AG09309 (cell line): Measurements from ENCODE around the gene MFSD11.
"Not testable (repeated sequence)": the region's sequence is repeated elsewhere in the genome, so short reads cannot be mapped to it uniquely, and the experiment has no call there.

ENCODE experiments used
- DNase-seq: peaks from one replicate; pipeline ENCODE4 v3.0.0-alpha.2; 2010; ENCODE audit warnings: low read depth
- H3K4me3 ChIP-seq: 2 replicates; pipeline ENCODE4 v1.5.1; 2011; ENCODE audit warnings: mild to moderate bottlenecking, low read depth, low read length, moderate library complexity; ENCODE audit not compliant: control insufficient read depth
- TF ChIP-seq, protein P1 (sequence below): IDR thresholded peaks from 2 replicates; pipeline ENCODE4 v1.5.1; 2011; ENCODE audit warnings: mild to moderate bottlenecking, low read depth, low read length, inconsistent platforms; ENCODE audit not compliant: insufficient read depth, control insufficient read depth; ENCODE audit errors: missing control alignments

MFSD11 gene

DNA sequence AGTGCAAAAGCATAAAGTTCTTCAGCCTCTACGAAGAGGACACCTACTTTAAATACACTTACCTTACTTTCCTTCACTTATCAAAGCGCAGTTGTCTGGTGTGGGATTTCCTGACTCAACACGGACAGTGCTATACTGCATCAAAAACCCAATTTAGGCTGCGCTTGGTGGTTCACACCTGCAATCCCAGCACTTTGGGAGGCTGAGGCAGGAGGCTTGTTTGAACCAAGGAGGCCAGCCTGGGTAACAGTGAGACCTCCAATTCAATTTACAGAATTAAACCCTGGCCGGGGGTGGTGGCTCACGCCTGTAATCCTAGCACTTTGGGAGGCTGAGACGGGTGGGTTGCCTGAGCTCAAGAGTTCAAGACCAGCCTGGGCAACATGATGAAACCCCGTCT is 15.6 kb upstream of the MFSD11 start:
- no peak overlapping the region for H3K4me3 ChIP-seq
- TF ChIP-seq, protein P1, sequence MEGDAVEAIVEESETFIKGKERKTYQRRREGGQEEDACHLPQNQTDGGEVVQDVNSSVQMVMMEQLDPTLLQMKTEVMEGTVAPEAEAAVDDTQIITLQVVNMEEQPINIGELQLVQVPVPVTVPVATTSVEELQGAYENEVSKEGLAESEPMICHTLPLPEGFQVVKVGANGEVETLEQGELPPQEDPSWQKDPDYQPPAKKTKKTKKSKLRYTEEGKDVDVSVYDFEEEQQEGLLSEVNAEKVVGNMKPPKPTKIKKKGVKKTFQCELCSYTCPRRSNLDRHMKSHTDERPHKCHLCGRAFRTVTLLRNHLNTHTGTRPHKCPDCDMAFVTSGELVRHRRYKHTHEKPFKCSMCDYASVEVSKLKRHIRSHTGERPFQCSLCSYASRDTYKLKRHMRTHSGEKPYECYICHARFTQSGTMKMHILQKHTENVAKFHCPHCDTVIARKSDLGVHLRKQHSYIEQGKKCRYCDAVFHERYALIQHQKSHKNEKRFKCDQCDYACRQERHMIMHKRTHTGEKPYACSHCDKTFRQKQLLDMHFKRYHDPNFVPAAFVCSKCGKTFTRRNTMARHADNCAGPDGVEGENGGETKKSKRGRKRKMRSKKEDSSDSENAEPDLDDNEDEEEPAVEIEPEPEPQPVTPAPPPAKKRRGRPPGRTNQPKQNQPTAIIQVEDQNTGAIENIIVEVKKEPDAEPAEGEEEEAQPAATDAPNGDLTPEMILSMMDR = no peak
- DNase-seq = no peak

DNA sequence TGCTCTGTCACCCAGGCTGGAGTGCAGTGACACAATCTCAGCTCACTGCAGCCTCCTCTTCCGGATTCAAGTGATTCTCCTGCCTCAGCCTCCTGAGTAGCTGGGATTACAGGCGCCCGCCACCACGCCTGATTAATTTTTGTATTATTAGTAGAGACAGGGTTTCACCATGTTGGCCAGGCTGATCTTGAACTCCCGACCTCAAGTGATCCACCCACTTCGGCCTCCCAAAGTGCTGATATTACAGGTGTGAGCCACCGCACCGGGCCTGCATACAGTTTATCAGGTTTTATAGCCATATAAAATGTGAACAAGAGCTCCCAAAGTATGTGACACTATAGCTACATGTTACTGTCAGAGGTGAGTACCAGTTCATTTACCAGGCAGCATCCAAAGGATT is 14.9 kb upstream of the MFSD11 start:
- H3K4me3 ChIP-seq, DNase-seq: not testable (repeated sequence)

DNA sequence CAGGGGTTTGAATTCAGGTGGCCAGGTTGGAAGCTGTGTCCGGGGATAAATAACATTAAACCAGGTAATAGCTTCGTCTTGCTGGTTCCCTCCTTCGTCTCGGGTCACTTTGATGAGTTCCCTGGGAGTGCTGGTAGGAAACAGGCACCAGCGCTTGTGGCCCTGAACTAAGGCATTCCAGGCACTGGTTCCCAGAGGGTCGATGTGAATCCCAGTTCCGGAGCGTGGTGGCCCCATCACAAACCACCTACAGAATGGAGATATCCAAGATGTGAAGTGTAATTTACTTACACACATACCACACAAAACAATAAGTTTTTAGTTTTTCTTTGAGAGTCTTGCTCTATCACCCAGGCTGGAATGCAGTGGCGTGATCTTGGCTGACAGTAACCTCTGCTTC is 14.1 kb upstream of the MFSD11 start:
- DNase-seq = no peak
- TF ChIP-seq, protein P1 = no peak
- H3K4me3 ChIP-seq = no peak overlapping the region; the same call in 1 of the 2 replicates

DNA sequence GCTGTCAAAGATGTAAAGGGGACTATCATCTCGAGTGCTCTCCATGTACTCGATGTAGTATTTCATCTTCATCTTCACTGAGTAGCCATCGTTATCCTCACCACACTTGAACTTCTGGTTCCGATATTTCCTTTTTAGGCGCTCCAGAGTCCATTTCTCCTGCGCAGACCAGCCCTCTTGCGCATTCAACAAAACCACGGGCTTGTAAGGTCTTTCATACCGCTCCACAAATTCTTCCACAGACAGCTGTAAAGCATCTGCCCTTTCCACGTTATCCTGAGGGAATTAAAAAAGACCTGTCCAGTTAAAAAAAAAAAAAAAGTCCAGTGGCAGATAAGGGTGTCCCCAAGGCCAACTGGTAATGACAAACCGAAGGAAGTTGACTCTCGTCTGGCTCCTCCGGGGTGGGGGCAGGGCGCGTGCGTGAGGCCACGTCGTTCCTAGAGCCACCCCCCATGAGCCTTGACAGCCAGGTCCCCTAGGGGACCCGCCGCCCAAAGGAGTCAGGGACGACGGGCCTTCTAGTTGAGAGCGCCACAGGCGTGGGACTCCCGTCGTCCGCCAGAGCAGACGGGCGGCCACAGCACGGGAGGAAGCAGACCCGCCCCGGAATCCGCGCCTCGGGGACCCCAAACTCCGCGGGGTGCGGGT is 12.2 kb upstream of the MFSD11 start:
- TF ChIP-seq, protein P1 = no peak
- no peak for DNase-seq
- H3K4me3 ChIP-seq = peak overlapping the region; percentile 96

DNA sequence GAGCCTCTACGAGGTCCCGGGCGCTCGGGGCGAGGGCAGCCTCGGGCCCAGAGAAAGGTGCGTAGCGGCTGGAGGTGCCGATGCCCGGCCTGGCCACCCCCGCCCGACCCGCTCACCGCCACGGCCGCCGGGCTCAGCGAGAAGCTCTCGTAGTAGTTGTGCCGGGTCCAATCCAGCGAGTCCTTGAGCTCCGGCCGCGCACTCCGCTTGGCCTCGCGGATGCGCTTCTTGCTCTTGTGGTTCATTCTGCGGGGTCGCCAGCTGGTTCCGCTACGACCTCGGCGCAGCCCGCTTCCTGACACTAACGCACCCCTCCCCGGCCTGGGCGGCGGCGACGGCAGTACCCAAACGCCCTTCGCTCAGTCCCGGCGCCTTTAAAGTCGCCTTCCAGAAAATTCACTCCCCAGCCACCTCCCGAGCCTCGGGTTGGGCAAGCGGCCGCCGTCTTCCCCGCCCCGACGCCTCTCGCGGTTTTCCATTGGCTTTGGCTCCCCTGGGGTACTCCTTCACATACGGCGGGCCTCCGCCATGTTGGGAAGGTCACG is 11.6 kb upstream of the MFSD11 start, which contains the start of gene JMJD6:
Gene JMJD6, minus strand, starts transcription at position 376 of the 545 bp plus-strand sequence. Its CDS starts 131 bp downstream, at position 245.
- TF ChIP-seq, protein P1 = no peak
- peak; percentile 85 for DNase-seq
- H3K4me3 ChIP-seq = peak within 1 kb of the TSS; percentile 96

DNA sequence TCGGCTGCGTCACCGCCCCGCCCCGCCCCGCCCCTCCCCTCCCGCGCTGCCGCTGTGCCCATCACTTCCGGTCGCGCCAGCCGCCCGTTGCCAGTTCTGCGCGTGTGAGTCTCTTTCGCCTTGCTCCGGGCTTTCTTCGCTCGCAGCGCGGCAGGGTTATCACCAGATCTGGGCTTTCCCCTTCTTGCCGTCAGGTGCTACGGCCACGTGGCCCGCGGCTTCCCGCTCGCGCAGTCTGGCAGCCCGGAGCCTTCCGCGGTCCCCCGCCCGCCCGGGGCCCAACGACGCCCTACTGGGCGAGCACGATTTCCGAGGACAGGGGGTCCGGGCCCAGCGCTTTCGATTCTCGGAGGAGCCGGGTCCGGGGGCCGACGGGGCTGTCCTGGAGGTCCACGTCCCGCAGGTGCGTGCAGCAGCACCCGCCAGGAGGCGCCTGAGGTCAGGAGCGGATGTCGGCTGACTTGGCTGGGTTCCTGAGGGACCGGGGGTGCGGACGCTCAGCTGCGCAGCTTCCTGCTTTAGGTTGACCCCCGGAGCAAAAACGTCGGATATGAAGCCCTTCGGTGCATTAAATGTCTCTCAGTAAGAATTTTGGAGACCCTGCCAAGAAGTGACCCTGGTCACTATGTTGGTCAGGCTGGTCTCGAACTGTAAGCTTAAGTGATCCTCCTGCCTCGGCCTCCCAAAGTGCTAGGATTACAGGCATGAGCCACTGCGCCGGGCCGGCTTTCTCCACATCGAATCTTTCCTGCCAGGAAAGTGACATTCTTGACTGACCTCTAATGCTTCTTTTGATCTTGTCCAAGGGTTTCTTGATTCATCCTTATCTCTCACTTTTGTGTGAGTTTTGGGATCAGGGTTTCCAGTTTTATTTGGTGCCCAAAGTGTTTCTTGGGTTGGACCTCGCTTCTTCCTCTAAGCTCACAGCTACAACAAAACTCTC is 10.9 kb upstream of the MFSD11 start, which contains the start of gene METTL23:
Gene METTL23, plus strand, starts transcription at position 64 of the 943 bp plus-strand sequence. CDS start 2,872 bp downstream, outside the sequence.
- DNase-seq = no peak
- TF ChIP-seq, protein P1 = peak; percentile 69
- H3K4me3 ChIP-seq = peak within 1 kb of the TSS; percentile 96
